Right cardiac atrium (tissue), 5 donors: ENCODE measurements around the gene NDUFA3. TPM values are rescaled to one million over a fixed set of nuclear protein-coding genes. Genes with fewer than 3 reads are reported as not detected.

Experiments used
- ATAC-seq, 2 donors: fragments of 200-7000 bp; cut with Tn5 transposase; one replicate each; pipeline versions ENCODE4 v1.8.0 to v1.9.1; 2020; ENCODE audit warnings: moderate library complexity in 2 of 2, mild to moderate bottlenecking in 1 of 2
- DNase-seq, 3 donors: peaks; one replicate each; pipeline ENCODE4 v3.0.0-alpha.2; 2020
- H3K27ac ChIP-seq: one replicate; pipeline ENCODE4 v1.5.1; 2013; ENCODE audit warnings: mild to moderate bottlenecking, low read length, control low read depth, moderate library complexity
- H3K27me3 ChIP-seq: one replicate; pipeline ENCODE4 v1.6.1; 2013; ENCODE audit not compliant: control insufficient read depth, insufficient read depth
- H3K4me1 ChIP-seq: one replicate; pipeline ENCODE4 v1.6.1; 2013; ENCODE audit warnings: low read length; ENCODE audit not compliant: control insufficient read depth, insufficient read depth
- H3K4me3 ChIP-seq: one replicate; pipeline ENCODE4 v1.5.1; 2013; ENCODE audit warnings: low read length, control low read depth
- H3K9me3 ChIP-seq: one replicate; pipeline ENCODE4 v1.6.1; 2013; ENCODE audit warnings: low read length; ENCODE audit not compliant: control insufficient read depth
- WGBS: extraction: QIAGEN DNeasy Blood & Tissue Kit; methylation state at CpG from one replicate; pipeline ENCODE4 v1.1.7; 2013; 5-methylcytosine and 5-hydroxymethylcytosine counted together
- intact Hi-C, 4 donors: fragments of 100-400 bp; cut with DNase I; formaldehyde crosslinking; loops; one replicate each; pipeline versions ENCODE4 v1.11.0 to v1.14.0; 2022 to 2023
- polyA plus RNA-seq: library from polyadenylated mRNA; stranded (reverse); fragments of 200-250 nt; gene quantifications from one replicate; pipeline ENCODE4 v1.2.3, GENCODE V29; 2013
- total RNA-seq, 4 donors: library from RNA; stranded (reverse); fragmentation: NEBNext Ultra II Directional; extraction: Animal tissue kit (Norgen Biotek cat#: 25700); gene quantifications; one replicate each; pipeline ENCODE4 v1.2.1, GENCODE V29; 2021
- donor health status: healthy with polysubstance abuse.
- donor health status: DM: no; HTN: yes; CAD: no.
- donor health status: DM: no; HTN: no; CAD: no.
- donor health status: DM: no; HTN: yes; CAD: no; lungs with severe emphysema.
- donor health status: DM: yes; HTN: yes; CAD: no.

The NDUFA3 gene
- total and polyA plus RNA-seq, 5 donors, result 264 to 714 (median 395) TPM

GRCh38 chr19:54108496-54108895 is 5.8 kb downstream of the NDUFA3 start:
- intact Hi-C loops, result no loop called here
- H3K9me3 ChIP-seq, result no peaks in the 10 kb centered on the region
- no peak overlapping the region for H3K27ac ChIP-seq
- 75% methylated on average over 7 of the region's 7 CpGs for WGBS
- ATAC-seq (no peak), DNase-seq (no peak)
- H3K4me1 ChIP-seq, result no peaks in the 10 kb centered on the region
- no peaks in the 10 kb centered on the region for H3K27me3 ChIP-seq
- no peak overlapping the region for H3K4me3 ChIP-seq

- intact Hi-C loops, result no loop called here
- ATAC-seq (no peak), DNase-seq (no peak)
- no peak overlapping the region for H3K4me3 ChIP-seq
- H3K9me3 ChIP-seq, result no peaks in the 10 kb centered on the region
- peaks cover 4% of the 10 kb centered on the region for H3K4me1 ChIP-seq
- no peak overlapping the region for H3K27ac ChIP-seq
- H3K27me3 ChIP-seq, result no peaks in the 10 kb centered on the region
- WGBS, result 72% methylated on average over 6 of the region's 6 CpGs
Measured at GRCh38 chr19:54109651-54110050, 7.0 kb downstream of the NDUFA3 start.

- peak; percentile 22 to 52 for ATAC-seq
Measured at GRCh38 chr19:54114340-54115108, 11.9 kb downstream of the NDUFA3 start.

DNA sequence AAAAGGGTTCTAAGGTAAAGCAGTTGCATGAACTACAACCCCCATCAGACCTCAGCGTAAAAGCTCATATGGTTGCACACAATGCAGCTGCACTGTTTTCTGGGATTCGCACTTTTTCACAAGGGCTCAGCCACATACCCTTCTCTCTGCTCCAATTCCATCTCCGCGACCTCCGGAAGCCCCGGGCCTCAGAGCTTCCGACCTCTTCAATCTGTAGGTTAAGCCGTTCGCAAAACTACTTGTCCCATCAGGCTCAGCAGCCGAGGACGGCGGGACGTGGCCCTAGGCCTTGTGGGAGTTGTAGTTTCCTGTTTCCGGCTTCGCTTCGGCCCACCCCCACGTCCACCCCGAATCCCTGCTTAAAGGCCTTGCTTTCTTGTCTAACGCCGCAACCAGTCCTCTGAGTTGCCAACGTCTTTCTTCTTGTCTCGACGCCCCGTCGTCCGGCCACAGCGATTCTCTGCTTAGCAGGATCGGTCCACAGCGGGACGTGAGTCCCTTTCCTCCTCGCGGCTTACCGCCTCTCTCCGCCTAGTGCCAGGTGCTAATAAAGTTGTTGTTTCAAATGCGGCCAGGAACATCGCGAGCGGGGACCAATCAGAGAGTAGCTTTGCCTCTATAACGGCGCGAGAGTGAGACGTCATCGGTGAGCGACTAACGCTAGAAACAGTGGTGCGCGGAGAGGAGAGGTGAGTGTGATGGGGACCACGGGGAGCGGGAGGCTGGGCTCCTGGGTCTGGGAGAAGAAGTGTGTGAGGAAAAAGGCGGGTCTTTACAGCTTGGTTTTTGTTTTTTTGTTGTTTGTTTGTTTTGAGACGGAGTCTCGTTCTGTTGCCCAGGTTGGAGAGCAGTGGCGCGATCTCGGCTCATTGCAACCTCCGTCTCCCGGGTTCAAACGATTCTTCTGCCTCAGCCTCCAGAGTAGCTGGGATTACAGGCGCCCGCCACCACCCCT is 12.7 kb downstream of the NDUFA3 start, which contains the start of the genes PRPF31 and TFPT:
Gene PRPF31, plus strand, starts transcription at position 646 of the 955 bp plus-strand sequence. CDS start 2,525 bp downstream, outside the sequence.
Gene TFPT, minus strand, starts transcription at position 549 of the 955 bp plus-strand sequence. Its CDS starts 388 bp downstream, at position 161.
- peaks cover 6% of the 10 kb centered on the region for H3K4me1 ChIP-seq
- no peaks in the 10 kb centered on the region for H3K9me3 ChIP-seq
- intact Hi-C loops, result no loop called here
- ATAC-seq (peak; percentile 95 to 96), DNase-seq (peak; percentile 97 to 99 (median 97))
- peak within 1 kb of the TSS; percentile 98 for H3K27ac ChIP-seq
- no peaks in the 10 kb centered on the region for H3K27me3 ChIP-seq
- H3K4me3 ChIP-seq, result peak within 1 kb of the TSS; percentile 80
- under 1% methylated on average over 60 of the region's 60 CpGs for WGBS

More at GRCh38 chr19:54114340-54115108, 11.9 kb downstream of the NDUFA3 start:
- Histone ChIP-seq H3K4me3 (peak overlapping the region; percentile 80), H3K27ac (no peak overlapping the region), H3K9me3 (no peaks in the 10 kb centered on the region), H3K27me3 (no peaks in the 10 kb centered on the region), H3K4me1 (peaks cover 6% of the 10 kb centered on the region)
- WGBS, result 17% methylated on average over 28 of the region's 28 CpGs
- DNase-seq, result peak in 2 of 3 donors; percentile 67 to 75
- intact Hi-C loops, result no loop called here

GRCh38 chr19:54121259-54121658 is 18.6 kb downstream of the NDUFA3 start:
- DNase-seq, result peak in 1 of 3 donors; percentile 49

GRCh38 chr19:54123682-54124081 is 21.0 kb downstream of the NDUFA3 start:
- Histone ChIP-seq H3K27me3 (no peaks in the 10 kb centered on the region), H3K4me1 (no peaks in the 10 kb centered on the region), H3K9me3 (no peaks in the 10 kb centered on the region), H3K27ac (no peak overlapping the region), H3K4me3 (no peak overlapping the region)
- no peak for ATAC-seq
- DNase-seq, result peak in 1 of 3 donors; percentile 44
- intact Hi-C loops, result no loop called here
- WGBS, result 95% methylated on average over 17 of the region's 17 CpGs

More at GRCh38 chr19:54121259-54121658, 18.6 kb downstream of the NDUFA3 start:
- no peaks in the 10 kb centered on the region for H3K4me1 ChIP-seq
- no peak for ATAC-seq
- no peak overlapping the region for H3K27ac ChIP-seq
- no peaks in the 10 kb centered on the region for H3K9me3 ChIP-seq
- H3K27me3 ChIP-seq, result no peaks in the 10 kb centered on the region
- 96% methylated on average over 10 of the region's 10 CpGs for WGBS
- intact Hi-C loops, result no loop called here
- no peak overlapping the region for H3K4me3 ChIP-seq

GRCh38 chr19:54124393-54124792 is 21.7 kb downstream of the NDUFA3 start:
- intact Hi-C loops, result no loop called here
- no peak for ATAC-seq
- Histone ChIP-seq H3K9me3 (no peaks in the 10 kb centered on the region), H3K27ac (no peak overlapping the region), H3K27me3 (no peaks in the 10 kb centered on the region), H3K4me1 (no peaks in the 10 kb centered on the region), H3K4me3 (no peak overlapping the region)
- WGBS, result 92% methylated on average over 19 of the region's 19 CpGs
- no peak for DNase-seq

DNA sequence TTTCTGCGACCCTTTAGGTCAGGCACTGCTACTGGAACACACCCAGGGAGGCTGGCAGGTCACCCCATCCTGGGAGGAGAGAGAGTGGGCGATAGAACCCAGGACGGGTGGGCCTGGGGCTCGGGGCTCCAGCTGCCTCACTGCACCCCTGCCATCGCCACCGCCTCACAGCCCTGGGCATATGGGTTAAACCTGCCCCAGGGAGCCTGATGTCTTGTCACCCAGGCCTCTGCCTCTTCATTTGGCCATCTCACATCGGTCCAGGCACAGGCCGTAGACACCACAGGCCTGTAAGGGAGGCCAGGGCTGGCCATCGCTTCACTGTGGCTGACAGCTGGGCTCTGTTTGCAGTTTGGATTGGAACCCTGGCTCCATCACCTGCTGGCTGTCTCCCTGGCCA is 23.1 kb downstream of the NDUFA3 start:
- intact Hi-C loops, result no loop called here
- ATAC-seq (no peak), DNase-seq (peak in 1 of 3 donors; percentile 32)
- no peaks in the 10 kb centered on the region for H3K4me1 ChIP-seq
- 91% methylated on average over 9 of the region's 9 CpGs for WGBS
- H3K27ac ChIP-seq, result no peak overlapping the region
- no peaks in the 10 kb centered on the region for H3K27me3 ChIP-seq
- no peaks in the 10 kb centered on the region for H3K9me3 ChIP-seq
- no peak overlapping the region for H3K4me3 ChIP-seq

GRCh38 chr19:54127688-54128440 is 25.2 kb downstream of the NDUFA3 start:
- 93% methylated on average over 44 of the region's 44 CpGs for WGBS
- no peak overlapping the region for H3K27ac ChIP-seq
- H3K4me1 ChIP-seq, result no peaks in the 10 kb centered on the region
- no peaks in the 10 kb centered on the region for H3K9me3 ChIP-seq
- no peak overlapping the region for H3K4me3 ChIP-seq
- ATAC-seq (no peak), DNase-seq (peak in 1 of 3 donors; percentile 37)
- no peaks in the 10 kb centered on the region for H3K27me3 ChIP-seq
- intact Hi-C loops, result no loop called here

DNA sequence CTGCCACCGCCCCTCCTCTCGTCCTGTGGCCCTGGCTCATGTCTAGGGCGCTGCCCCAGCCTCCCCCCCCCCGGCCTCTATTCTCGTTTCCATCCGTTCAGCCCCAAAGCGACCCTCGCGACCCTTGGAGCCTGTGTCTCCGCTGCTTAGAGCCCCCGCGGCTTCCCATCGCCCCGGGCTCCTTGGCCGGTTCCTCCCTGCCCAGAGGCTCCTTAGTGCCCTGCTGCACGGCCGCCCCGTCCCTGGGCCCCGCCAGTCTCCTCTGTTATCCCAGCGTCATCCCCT is 25.7 kb downstream of the NDUFA3 start:
- Histone ChIP-seq H3K27me3 (no peaks in the 10 kb centered on the region), H3K4me3 (no peak overlapping the region), H3K27ac (no peak overlapping the region), H3K9me3 (no peaks in the 10 kb centered on the region), H3K4me1 (no peaks in the 10 kb centered on the region)
- WGBS, result 89% methylated on average over 20 of the region's 20 CpGs
- DNase-seq, result peak in 1 of 3 donors; percentile 46
- intact Hi-C loops, result no loop called here
- no peak for ATAC-seq
